HG03558 (cell line): ENCODE data around the gene SCN4B.

Experiments
- ATAC-seq: cut with Tn5 transposase; IDR thresholded peaks from one replicate; pipeline ENCODE4 v1.9.1; 2021; ENCODE audit warnings: moderate number of reproducible peaks; ENCODE audit not compliant: unreplicated experiment; ENCODE audit errors: extremely low read depth

SCN4B gene

GRCh38 chr11:118135051-118135795 lies 17.4 kb downstream of the SCN4B start:
- no peak for ATAC-seq

- no peak for ATAC-seq
Measured at GRCh38 chr11:118133816-118134215, 18.8 kb downstream of the SCN4B start.

GRCh38 chr11:118132385-118133151 lies 20.1 kb downstream of the SCN4B start:
- ATAC-seq, result no peak

GRCh38 chr11:118129471-118130172 lies 23.0 kb downstream of the SCN4B start:
- no peak for ATAC-seq

GRCh38 chr11:118128721-118129470 lies 23.7 kb downstream of the SCN4B start:
- ATAC-seq, result no peak

GRCh38 chr11:118128310-118128709 lies 24.3 kb downstream of the SCN4B start:
- no peak for ATAC-seq

GRCh38 chr11:118126082-118126838 lies 26.4 kb downstream of the SCN4B start:
- no peak for ATAC-seq

GRCh38 chr11:118124929-118125535 lies 27.6 kb downstream of the SCN4B start:
- ATAC-seq, result no peak

GRCh38 chr11:118120793-118121192 lies 31.8 kb downstream of the SCN4B start:
- no peak for ATAC-seq

GRCh38 chr11:118117790-118118601 lies 34.6 kb downstream of the SCN4B start:
- ATAC-seq, result no peak

- ATAC-seq, result no peak
Measured at GRCh38 chr11:118115048-118115447, 37.6 kb downstream of the SCN4B start.

GRCh38 chr11:118114266-118114665 lies 38.4 kb downstream of the SCN4B start:
- no peak for ATAC-seq

- no peak for ATAC-seq
Measured at GRCh38 chr11:118112711-118113430, 39.8 kb downstream of the SCN4B start.

GRCh38 chr11:118111744-118112035 lies 40.9 kb downstream of the SCN4B start:
- no peak for ATAC-seq

- ATAC-seq, result no peak
Measured at GRCh38 chr11:118111019-118111743, 41.4 kb downstream of the SCN4B start.

- ATAC-seq, result no peak
Measured at GRCh38 chr11:118109231-118109630, 43.4 kb downstream of the SCN4B start.

GRCh38 chr11:118108513-118108912 lies 44.1 kb downstream of the SCN4B start:
- no peak for ATAC-seq
